ENCODE results near the gene SAMD5.
"Not testable (repeated sequence)": the region's sequence is repeated elsewhere in the genome, so short reads cannot be mapped to it uniquely, and the experiment has no call there.

The SAMD5 gene

GRCh38 chr6:147527197-147527596 is 18.7 kb downstream of the SAMD5 start:
- in situ Hi-C loops (cut with MboI; ENCODE audit: low sequenced_read_pairs), result no loop called here

GRCh38 chr6:147528511-147529145 is 20.1 kb downstream of the SAMD5 start:
- in situ Hi-C loops (cut with MboI; ENCODE audit: low sequenced_read_pairs), result no loop called here

- in situ Hi-C loops (cut with MboI; ENCODE audit: low sequenced_read_pairs), result no loop called here
Observed at GRCh38 chr6:147530132-147531060, 21.9 kb downstream of the SAMD5 start.

GRCh38 chr6:147531321-147531720 is 22.8 kb downstream of the SAMD5 start:
- in situ Hi-C loops (cut with MboI; ENCODE audit: low sequenced_read_pairs), result no loop called here

- in situ Hi-C loops (cut with MboI; ENCODE audit: low sequenced_read_pairs), result no loop called here
Observed at GRCh38 chr6:147534116-147534860, 25.8 kb downstream of the SAMD5 start.

GRCh38 chr6:147538821-147539220 is 30.3 kb downstream of the SAMD5 start:
- in situ Hi-C loops (cut with MboI; ENCODE audit: low sequenced_read_pairs), result no loop called here

GRCh38 chr6:147540075-147540474 is 31.6 kb downstream of the SAMD5 start:
- in situ Hi-C loops (cut with MboI; ENCODE audit: low sequenced_read_pairs), result no loop called here

GRCh38 chr6:147542436-147542835 is 33.9 kb downstream of the SAMD5 start:
- in situ Hi-C loops (cut with MboI; ENCODE audit: low sequenced_read_pairs), result not testable (repeated sequence)

- in situ Hi-C loops (cut with MboI; ENCODE audit: low sequenced_read_pairs), result no loop called here
Observed at GRCh38 chr6:147544420-147544819, 35.9 kb downstream of the SAMD5 start.

- in situ Hi-C loops (cut with MboI; ENCODE audit: low sequenced_read_pairs), result no loop called here
Observed at GRCh38 chr6:147546501-147547368, 38.2 kb downstream of the SAMD5 start.

- in situ Hi-C loops (cut with MboI; ENCODE audit: low sequenced_read_pairs), result no loop called here
Observed at GRCh38 chr6:147547369-147547902, 38.9 kb downstream of the SAMD5 start.

- in situ Hi-C loops (cut with MboI; ENCODE audit: low sequenced_read_pairs), result no loop called here
Observed at GRCh38 chr6:147548921-147549475, 40.5 kb downstream of the SAMD5 start.

GRCh38 chr6:147549531-147549930 is 41.0 kb downstream of the SAMD5 start:
- in situ Hi-C loops (cut with MboI; ENCODE audit: low sequenced_read_pairs), result no loop called here

- in situ Hi-C loops (cut with MboI; ENCODE audit: low sequenced_read_pairs), result no loop called here
Observed at GRCh38 chr6:147551976-147552375, 43.5 kb downstream of the SAMD5 start.

- in situ Hi-C loops (cut with MboI; ENCODE audit: low sequenced_read_pairs), result no loop called here
Observed at GRCh38 chr6:147553099-147553498, 44.6 kb downstream of the SAMD5 start.

GRCh38 chr6:147554281-147554680 is 45.8 kb downstream of the SAMD5 start:
- in situ Hi-C loops (cut with MboI; ENCODE audit: low sequenced_read_pairs), result no loop called here

- in situ Hi-C loops (cut with MboI; ENCODE audit: low sequenced_read_pairs), result no loop called here
Observed at GRCh38 chr6:147559006-147559405, 50.5 kb downstream of the SAMD5 start.

- in situ Hi-C loops (cut with MboI; ENCODE audit: low sequenced_read_pairs), result no loop called here
Observed at GRCh38 chr6:147560670-147561069, 52.2 kb downstream of the SAMD5 start.

- in situ Hi-C loops (cut with MboI; ENCODE audit: low sequenced_read_pairs), result no loop called here
Observed at GRCh38 chr6:147561726-147562125, 53.2 kb downstream of the SAMD5 start.

- in situ Hi-C loops (cut with MboI; ENCODE audit: low sequenced_read_pairs), result no loop called here
Observed at GRCh38 chr6:147563472-147563871, 55.0 kb downstream of the SAMD5 start.

All from HL-60/S4 treated with retinoic acid at 250 ng/mL for 4 days and 3 days (cell line).